Measurements from ENCODE around the gene MROH2B. TPM values are rescaled to one million over a fixed set of nuclear protein-coding genes. Genes with fewer than 3 reads are reported as not detected.

Gene MROH2B
- total RNA-seq, 1 experiment from 2014 or later = not detected

GRCh38 chr5:41094871-41095270 is 23.7 kb upstream of the MROH2B start:
- H3K36me3 ChIP-seq (ENCODE audit: control insufficient read depth, insufficient read depth, low read length) = no peaks in the 10 kb centered on the region
- no peak overlapping the region for H3K27ac ChIP-seq (ENCODE audit: low read length)
- ATAC-seq (no peak), DNase-seq (ENCODE audit: low read depth, low spot score) (no peak)
- POLR2A ChIA-PET = no interaction called here
- H3K27me3 ChIP-seq (ENCODE audit: control insufficient read depth, insufficient read depth, low read length) = no peaks in the 10 kb centered on the region
- no TSS peak for BruUV-seq (replicated peaks)
- no peaks in the 10 kb centered on the region for H3K9me3 ChIP-seq (ENCODE audit: control insufficient read depth, insufficient read depth, low read depth, low read length)
- intact Hi-C loops (cut with micrococcal nuclease; ENCODE audit: unreplicated experiment) (no loop called here), in situ Hi-C loops (cut with HindIII; ENCODE audit: low pct_unique_long_range_greater_than_20kb, low sequenced_read_pairs) (no loop called here)
- TF ChIP-seq, protein P1, sequence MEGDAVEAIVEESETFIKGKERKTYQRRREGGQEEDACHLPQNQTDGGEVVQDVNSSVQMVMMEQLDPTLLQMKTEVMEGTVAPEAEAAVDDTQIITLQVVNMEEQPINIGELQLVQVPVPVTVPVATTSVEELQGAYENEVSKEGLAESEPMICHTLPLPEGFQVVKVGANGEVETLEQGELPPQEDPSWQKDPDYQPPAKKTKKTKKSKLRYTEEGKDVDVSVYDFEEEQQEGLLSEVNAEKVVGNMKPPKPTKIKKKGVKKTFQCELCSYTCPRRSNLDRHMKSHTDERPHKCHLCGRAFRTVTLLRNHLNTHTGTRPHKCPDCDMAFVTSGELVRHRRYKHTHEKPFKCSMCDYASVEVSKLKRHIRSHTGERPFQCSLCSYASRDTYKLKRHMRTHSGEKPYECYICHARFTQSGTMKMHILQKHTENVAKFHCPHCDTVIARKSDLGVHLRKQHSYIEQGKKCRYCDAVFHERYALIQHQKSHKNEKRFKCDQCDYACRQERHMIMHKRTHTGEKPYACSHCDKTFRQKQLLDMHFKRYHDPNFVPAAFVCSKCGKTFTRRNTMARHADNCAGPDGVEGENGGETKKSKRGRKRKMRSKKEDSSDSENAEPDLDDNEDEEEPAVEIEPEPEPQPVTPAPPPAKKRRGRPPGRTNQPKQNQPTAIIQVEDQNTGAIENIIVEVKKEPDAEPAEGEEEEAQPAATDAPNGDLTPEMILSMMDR (IDR thresholded peaks at IDR 0.05) = no peak
- no peak for TF ChIP-seq POLR2AphosphoS5 (IDR thresholded peaks at IDR 0.05; ENCODE audit: low read depth, low read length)
- no peak for TF ChIP-seq REST (IDR thresholded peaks at IDR 0.05; ENCODE audit: insufficient read depth in 1 of 2, low read depth in 2 of 2, low read length in 1 of 2)
- no peak for TF ChIP-seq TCF7L2 (IDR thresholded peaks at IDR 0.05; ENCODE audit: low read depth, low read length)
- CTCF ChIA-PET = no interaction called here
- no peak overlapping the region for H3K4me3 ChIP-seq (ENCODE audit: low read depth in 2 of 2, low read length in 2 of 2)
- H3K4me1 ChIP-seq (ENCODE audit: control insufficient read depth, insufficient read depth, low read length) = no peaks in the 10 kb centered on the region

GRCh38 chr5:41093803-41094202 is 22.7 kb upstream of the MROH2B start:
- H3K27me3 ChIP-seq (ENCODE audit: control insufficient read depth, insufficient read depth, low read length) = no peaks in the 10 kb centered on the region
- TF ChIP-seq REST (IDR thresholded peaks at IDR 0.05; ENCODE audit: insufficient read depth in 1 of 2, low read depth in 2 of 2, low read length in 1 of 2) (no peak), TCF7L2 (IDR thresholded peaks at IDR 0.05; ENCODE audit: low read depth, low read length) (no peak), POLR2AphosphoS5 (IDR thresholded peaks at IDR 0.05; ENCODE audit: low read depth, low read length) (no peak), SIN3A (IDR thresholded peaks at IDR 0.05; ENCODE audit: borderline replicate concordance, insufficient read depth, low read depth, low read length) (no peak)
- TF ChIP-seq, protein P1 (IDR thresholded peaks at IDR 0.05) = no peak
- CTCF ChIA-PET = no interaction called here
- DNase-seq (ENCODE audit: low read depth, low spot score) = no peak
- no peaks in the 10 kb centered on the region for H3K36me3 ChIP-seq (ENCODE audit: control insufficient read depth, insufficient read depth, low read length)
- POLR2A ChIA-PET = no interaction called here
- H3K27ac ChIP-seq (ENCODE audit: low read length) = no peak overlapping the region
- no peaks in the 10 kb centered on the region for H3K9me3 ChIP-seq (ENCODE audit: control insufficient read depth, insufficient read depth, low read depth, low read length)
- no peak for ATAC-seq
- H3K4me1 ChIP-seq (ENCODE audit: control insufficient read depth, insufficient read depth, low read length) = no peaks in the 10 kb centered on the region
- in situ Hi-C loops (cut with HindIII; ENCODE audit: low pct_unique_long_range_greater_than_20kb, low sequenced_read_pairs) (no loop called here), intact Hi-C loops (cut with micrococcal nuclease; ENCODE audit: unreplicated experiment) (no loop called here)
- BruUV-seq (replicated peaks) = no TSS peak
- H3K4me3 ChIP-seq (ENCODE audit: low read depth in 2 of 2, low read length in 2 of 2) = no peak overlapping the region

Data from Panc1 (cell line).